GM12865 (cell line): ENCODE data around the gene MFSD8.

ENCODE experiments used
- DNase-seq: peaks from one replicate; pipeline ENCODE4 v3.0.0; 2010; ENCODE audit warnings: low read depth
- H3K4me3 ChIP-seq: 2 replicates; pipeline ENCODE4 v1.5.1; 2011; ENCODE audit warnings: mild to moderate bottlenecking, low read depth, low read length, control low read depth
- CTCF ChIP-seq: IDR thresholded peaks from 2 replicates; pipeline ENCODE4 v1.5.1; 2011; ENCODE audit warnings: low read length, control low read depth, low read depth, inconsistent platforms; ENCODE audit not compliant: insufficient read depth; ENCODE audit errors: missing control alignments

Gene MFSD8

DNA sequence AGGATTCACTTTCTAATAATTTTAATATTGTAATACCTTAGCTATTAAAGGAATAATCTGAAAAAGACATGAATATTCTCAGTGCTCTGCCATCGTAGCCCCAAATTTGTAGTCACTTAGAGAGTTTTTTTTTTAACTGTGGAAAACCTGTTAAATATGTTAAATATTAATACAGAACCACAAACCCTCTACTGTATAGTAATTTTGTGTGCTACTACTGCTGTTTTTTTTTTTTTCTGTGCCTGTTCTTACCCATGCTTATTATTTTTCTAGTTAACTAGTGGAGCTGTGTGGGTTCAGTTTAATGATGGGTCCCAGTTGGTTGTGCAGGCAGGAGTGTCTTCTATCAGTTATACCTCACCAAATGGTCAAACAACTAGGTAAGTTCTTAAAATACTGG, 68.4 kb downstream of the MFSD8 start:
- DNase-seq: no peak
- no peak overlapping the region for H3K4me3 ChIP-seq
- TF ChIP-seq CTCF: no peak

GRCh38 chr4:127896069-127896468, 68.9 kb downstream of the MFSD8 start:
- H3K4me3 ChIP-seq: no peak overlapping the region
- no peak for DNase-seq
- TF ChIP-seq CTCF: no peak

DNA sequence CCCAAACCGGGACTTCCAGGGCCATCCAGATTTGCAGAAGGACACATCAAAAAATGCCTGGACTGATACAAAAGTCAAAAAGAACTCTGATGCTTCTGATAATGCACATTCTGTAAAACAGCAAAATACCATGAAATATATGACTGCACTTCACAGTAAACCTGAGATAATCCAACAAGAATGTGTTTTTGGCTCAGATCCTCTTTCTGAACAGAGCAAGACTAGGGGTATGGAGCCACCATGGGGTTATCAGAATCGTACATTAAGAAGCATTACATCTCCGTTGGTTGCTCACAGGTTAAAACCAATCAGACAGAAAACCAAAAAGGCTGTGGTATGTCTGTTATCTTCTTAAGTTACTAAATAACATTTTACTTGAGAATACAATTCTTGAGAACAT, 75.1 kb downstream of the MFSD8 start:
- TF ChIP-seq CTCF: no peak
- no peak overlapping the region for H3K4me3 ChIP-seq
- DNase-seq: no peak

GRCh38 chr4:127888559-127888958, 76.4 kb downstream of the MFSD8 start:
- H3K4me3 ChIP-seq: no peak overlapping the region
- DNase-seq: no peak

GRCh38 chr4:127881563-127881864, 83.5 kb downstream of the MFSD8 start:
- H3K4me3 ChIP-seq: peak overlapping the region; percentile 86
- DNase-seq: no peak
- no peak for TF ChIP-seq CTCF

More at GRCh38 chr4:127888559-127888958, 76.4 kb downstream of the MFSD8 start:
- TF ChIP-seq CTCF: no peak

DNA sequence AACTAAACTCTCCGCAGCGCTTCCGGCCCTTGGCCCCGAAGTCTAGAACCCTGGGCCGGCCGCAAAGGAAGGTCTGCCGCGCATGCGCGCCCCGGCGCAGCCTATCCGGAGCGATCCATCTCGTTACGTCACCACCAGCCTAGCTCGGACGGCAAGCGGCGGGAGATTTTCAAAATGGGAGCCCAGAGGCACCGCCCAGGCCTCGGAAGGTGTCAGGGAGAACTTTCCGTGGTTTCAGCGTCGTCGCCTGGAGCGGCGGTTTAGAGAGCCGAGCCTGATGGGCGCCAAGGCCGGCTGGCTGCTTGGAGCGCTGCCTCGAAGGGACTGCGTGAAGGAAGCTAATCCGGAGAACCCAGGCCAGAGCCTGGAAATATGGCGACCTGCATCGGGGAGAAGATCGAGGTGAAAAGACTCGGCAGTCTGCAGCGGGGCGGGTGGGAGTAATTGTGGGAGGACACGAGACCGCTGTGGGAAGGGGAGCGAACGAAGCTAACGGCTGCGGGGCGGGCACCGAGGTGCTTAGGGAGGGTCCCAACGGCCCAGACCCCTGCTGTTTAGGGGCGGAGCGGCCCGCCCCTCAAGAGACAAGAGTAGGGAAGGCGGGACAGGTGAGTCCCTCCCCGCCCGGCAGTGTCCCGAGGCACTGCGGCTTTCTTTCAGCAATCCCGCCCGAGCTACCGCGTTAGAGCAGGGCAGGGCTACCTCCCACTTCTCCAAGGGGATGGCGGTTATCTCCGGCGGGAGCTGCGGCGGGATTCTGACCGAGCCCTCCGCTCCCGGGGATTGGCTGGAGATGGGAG, 84.0 kb downstream of the MFSD8 start, which contains the start of gene PLK4:
TSS of gene PLK4 (plus strand) at position 131 of the 800 bp plus-strand sequence. CDS start at position 373, 242 bp downstream.
- no peak for TF ChIP-seq CTCF
- peak; percentile 98 for DNase-seq

GRCh38 chr4:127875791-127876190, 89.2 kb downstream of the MFSD8 start:
- no peak for DNase-seq
- no peak overlapping the region for H3K4me3 ChIP-seq
- no peak for TF ChIP-seq CTCF

More for the DNA sequence above, 84.0 kb downstream of the MFSD8 start, which contains the start of gene PLK4:
- H3K4me3 ChIP-seq: peak within 1 kb of the TSS; percentile 86
